T-helper 22 cell (primary cell): Measurements from ENCODE around the gene GSC2.
A peak's percentile ranks its signal among the peaks of the same experiment; 100 is the strongest.

Experiments
- DNase-seq: peaks from one replicate; pipeline ENCODE4 v3.0.0-alpha.2; 2020; ENCODE audit warnings: low read depth

Gene GSC2

GRCh38 chr22:19152942-19153883 is 3.1 kb upstream of the GSC2 start:
- no peak for DNase-seq

GRCh38 chr22:19151329-19152191 is 1.5 kb upstream of the GSC2 start:
- no peak for DNase-seq

- no peak for DNase-seq
These were observed 613 bp upstream of the GSC2 start for GRCh38 chr22:19150482-19151328.

GRCh38 chr22:19149047-19149883 is 827 bp downstream of the GSC2 start:
- peak; percentile 12 for DNase-seq

- no peak for DNase-seq
These were observed 1.6 kb downstream of the GSC2 start for GRCh38 chr22:19148417-19149046.

- DNase-seq = no peak
These were observed 2.8 kb downstream of the GSC2 start for GRCh38 chr22:19147195-19147780.

GRCh38 chr22:19146215-19146968 is 3.7 kb downstream of the GSC2 start:
- DNase-seq = no peak

- no peak for DNase-seq
These were observed 6.1 kb downstream of the GSC2 start for GRCh38 chr22:19143967-19144400.

- DNase-seq = no peak
These were observed 6.9 kb downstream of the GSC2 start for GRCh38 chr22:19143212-19143611.

GRCh38 chr22:19142394-19142793 is 7.7 kb downstream of the GSC2 start:
- DNase-seq = no peak

- DNase-seq = no peak
These were observed 10.1 kb downstream of the GSC2 start for GRCh38 chr22:19139974-19140373.

GRCh38 chr22:19139001-19139356 is 11.1 kb downstream of the GSC2 start:
- DNase-seq = no peak

GRCh38 chr22:19138217-19139000 is 11.7 kb downstream of the GSC2 start:
- no peak for DNase-seq

- DNase-seq = no peak
These were observed 12.5 kb downstream of the GSC2 start for GRCh38 chr22:19137384-19138216.

GRCh38 chr22:19136915-19137314 is 13.2 kb downstream of the GSC2 start:
- no peak for DNase-seq

- DNase-seq = no peak
These were observed 15.2 kb downstream of the GSC2 start for GRCh38 chr22:19134874-19135273.

- DNase-seq = no peak
These were observed 15.8 kb downstream of the GSC2 start for GRCh38 chr22:19134176-19134831.
